ENCODE data around the gene NUDT16L1.

The NUDT16L1 gene

GRCh38 chr16:4695473-4696171 is 2.3 kb downstream of the NUDT16L1 start:
- no peak for DNase-seq

DNA sequence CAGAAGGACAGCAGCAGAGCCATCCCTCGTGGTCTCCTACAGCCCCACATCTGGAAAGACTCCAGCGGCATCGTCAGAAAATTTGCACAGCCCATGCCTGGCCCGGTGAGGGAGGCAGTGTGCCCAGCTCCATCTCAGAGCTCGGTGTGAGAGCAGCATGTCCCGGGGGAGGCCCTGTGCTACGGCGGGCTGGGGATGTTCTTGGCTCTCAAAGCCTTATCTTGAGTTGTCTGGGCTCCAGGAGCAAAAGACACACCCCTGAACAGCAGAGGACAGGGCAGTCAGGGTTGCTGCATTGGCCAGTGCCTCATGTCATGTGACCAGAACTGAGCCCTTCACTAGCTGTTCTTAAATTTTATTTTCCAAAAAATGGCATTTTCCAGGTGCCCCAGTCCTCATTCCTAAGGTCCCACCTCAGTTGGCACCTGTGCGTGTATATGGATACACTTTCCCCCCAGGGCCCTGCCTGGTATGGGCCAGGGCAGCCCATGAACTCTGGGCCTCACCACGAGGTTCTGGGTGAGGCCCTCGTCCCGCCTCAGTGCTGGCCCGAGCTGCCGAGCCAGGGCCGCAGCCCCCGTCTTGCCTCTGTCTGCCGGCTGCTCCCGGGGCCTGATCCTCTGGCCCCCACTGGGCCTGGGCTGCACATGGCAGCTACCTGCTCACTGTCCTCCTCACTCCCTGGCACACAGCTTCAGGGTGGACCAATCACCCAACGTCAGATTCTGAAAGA is 3.0 kb downstream of the NUDT16L1 start:
- DNase-seq, result no peak

GRCh38 chr16:4696905-4697847 is 3.8 kb downstream of the NUDT16L1 start:
- no peak for DNase-seq

DNA sequence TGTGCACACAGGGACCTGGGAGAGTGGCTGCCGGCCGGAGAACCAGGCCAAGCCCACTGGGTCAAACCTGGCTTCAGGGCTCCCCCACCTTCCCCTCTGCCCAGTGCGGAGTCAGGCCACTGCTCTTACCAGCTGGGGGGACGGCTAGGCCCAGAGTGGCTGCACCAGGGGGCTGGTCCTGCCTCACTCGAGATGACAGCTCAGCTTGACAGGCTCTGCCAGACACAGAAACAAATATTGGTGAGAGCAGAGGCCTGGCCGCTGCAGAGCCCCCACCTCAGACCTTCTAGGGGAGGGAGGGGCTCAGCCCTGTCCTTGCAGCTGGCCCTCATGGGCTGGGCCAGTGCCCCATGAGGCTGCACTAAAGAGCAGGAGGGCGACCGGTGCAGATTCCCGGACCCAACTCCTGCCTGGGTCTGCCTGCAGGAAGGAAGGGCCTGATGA is 4.5 kb downstream of the NUDT16L1 start:
- no peak for DNase-seq

GRCh38 chr16:4698321-4699045 is 5.1 kb downstream of the NUDT16L1 start:
- no peak for DNase-seq

GRCh38 chr16:4699046-4699556 is 5.7 kb downstream of the NUDT16L1 start:
- no peak for DNase-seq

GRCh38 chr16:4700380-4700996 is 7.1 kb downstream of the NUDT16L1 start:
- DNase-seq, result no peak

GRCh38 chr16:4700997-4701743 is 7.8 kb downstream of the NUDT16L1 start:
- peak in 1 of 4 experiments; percentile 30 for DNase-seq

DNA sequence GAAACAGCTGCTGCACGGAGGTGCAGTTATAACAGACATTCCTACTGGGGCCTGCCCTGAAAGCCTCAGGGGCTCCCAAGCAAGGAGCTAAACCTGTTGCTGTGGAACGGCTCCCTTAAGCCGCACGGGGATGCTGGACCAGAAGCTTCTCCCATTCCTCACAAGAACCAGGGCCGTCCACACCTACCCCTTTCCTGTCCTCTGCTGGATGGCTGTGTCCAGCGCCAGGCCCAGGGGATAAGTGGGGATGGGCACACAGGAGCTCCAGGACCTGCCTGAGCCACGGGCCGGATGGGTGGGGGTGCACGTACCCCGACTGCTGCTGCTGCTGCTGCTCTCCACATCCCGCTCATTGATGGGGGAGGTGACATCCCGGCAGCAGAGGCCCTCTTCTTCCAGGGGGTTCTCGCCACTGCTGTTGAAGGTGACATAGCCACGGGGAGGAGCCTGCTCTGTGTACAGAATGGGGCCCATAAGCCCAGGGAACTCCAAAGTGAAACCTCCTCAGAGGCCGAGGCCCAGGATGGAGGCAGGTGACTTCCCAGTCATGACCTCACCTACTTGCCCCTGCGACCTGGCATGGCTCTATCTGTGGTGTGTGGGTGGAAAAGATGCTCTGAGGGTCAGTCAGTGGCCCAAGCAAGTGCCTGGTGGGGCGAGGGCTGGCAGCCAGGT is 8.6 kb downstream of the NUDT16L1 start:
- no peak for DNase-seq

GRCh38 chr16:4702466-4702808 is 9.1 kb downstream of the NUDT16L1 start:
- no peak for DNase-seq

- no peak for DNase-seq
Observed at GRCh38 chr16:4703906-4704305, 10.5 kb downstream of the NUDT16L1 start.

DNA sequence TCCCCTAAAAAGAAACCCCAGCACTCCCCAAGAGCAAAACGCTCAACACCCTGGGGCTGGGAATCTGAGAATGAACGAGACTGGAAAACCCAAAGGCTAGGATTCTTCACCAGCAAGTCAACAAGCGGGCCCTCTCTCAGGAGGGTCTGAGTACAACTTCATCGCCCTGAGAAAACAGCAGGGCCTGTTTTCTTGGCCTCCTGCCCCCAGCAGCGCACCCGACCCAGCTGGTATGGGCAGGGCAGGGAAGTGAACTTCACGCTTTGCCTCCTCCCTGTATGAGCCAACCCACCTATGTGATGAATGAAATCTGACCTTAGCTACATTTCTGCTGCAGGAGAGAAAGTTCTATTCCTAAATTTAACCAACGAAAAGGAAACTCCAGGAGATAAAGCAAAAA is 11.1 kb downstream of the NUDT16L1 start:
- DNase-seq, result no peak

- DNase-seq, result no peak
Observed at GRCh38 chr16:4704913-4705312, 11.6 kb downstream of the NUDT16L1 start.

- no peak for DNase-seq
Observed at GRCh38 chr16:4706871-4707270, 13.5 kb downstream of the NUDT16L1 start.

DNA sequence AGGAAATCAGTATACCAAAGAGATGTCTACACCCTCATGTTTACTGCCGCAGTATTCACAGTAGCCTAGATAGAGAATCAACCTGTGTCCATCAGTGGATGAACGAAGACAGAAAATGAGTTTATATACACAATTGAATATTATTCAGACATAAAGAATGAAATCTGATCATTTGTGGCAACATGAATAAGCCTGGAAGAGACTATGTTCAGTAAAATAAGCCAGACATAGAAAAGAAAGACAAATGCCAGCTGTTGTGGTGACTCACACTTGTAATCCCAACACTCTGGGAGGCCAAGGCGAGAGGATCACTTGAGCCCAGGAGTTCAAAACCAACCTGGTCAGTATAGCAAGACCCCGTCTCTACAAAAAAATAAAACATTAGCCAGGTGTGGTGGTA is 16.1 kb downstream of the NUDT16L1 start:
- DNase-seq, result no peak

DNA sequence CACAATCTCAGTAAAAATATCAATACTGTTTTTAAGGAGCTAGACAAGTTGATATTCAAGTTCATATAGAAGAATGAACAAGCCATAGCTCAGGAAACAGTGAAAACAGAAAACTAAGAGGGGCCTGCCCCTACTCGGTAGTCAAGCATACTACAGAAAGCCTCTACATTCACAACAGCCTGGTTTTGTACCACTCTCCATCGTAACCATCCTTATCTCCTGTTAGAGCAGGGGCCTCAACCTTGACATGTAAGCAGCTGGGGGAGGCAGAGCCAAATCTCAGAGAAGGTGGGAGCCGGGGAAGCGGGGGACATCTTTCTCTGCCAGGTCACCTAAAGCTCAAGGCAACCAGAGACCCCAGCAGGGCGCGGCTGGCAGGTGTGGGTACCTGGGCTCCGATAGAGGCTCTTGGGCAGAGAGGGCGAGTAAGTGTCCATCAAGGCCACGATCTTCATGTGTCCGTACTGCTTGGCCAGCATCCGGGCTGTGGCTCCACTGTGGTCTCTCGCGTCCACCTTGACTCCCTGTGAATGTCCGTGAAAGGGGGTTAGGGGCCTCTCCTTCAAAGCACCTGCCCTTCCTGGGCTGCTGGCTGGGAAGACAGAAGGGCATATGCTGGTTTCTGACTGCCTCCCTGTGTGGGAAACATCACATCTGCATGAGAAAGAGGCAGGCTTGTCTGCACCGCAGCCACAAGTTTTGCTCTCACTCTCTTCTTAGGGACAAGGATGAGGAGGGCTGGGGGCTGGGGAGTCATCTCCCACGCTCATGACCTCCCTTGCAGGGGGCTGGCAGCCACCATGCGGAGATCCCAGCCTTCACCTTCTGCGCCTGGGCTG is 20.5 kb downstream of the NUDT16L1 start:
- no peak for DNase-seq

GRCh38 chr16:4714996-4715395 is 21.6 kb downstream of the NUDT16L1 start:
- DNase-seq, result no peak

- DNase-seq, result no peak
Observed at GRCh38 chr16:4718466-4718865, 25.1 kb downstream of the NUDT16L1 start.

DNA sequence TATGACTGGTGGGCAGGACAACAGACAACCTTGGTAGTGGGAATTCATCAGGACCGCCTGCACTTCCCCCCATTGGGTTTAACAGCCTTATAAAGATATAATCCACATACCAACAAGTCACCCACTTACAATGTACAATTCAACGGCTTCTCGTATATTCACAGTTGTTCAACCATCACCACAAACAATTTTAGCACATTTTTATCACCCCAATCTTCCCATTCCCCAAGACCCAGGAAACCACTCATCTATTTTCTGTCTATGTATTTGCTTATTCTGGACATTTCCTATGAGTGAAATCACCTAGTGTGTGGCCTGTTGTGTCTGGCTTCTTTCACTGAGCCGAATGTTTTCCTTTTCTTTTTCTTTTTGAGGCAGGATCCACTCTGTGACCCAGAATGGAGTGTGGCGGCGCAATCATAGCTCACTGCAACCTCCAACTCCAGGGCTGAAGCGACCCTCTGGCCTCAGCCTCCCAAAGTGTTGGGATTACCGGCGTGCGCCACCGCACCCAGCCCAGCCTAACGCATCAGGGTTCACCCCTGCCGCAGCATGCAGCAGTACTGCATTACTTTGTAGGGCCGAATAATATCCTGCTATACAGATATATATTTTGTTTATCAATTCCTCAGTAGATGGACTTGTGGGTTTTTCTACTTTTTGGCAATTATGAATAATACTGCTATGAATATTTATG is 29.9 kb downstream of the NUDT16L1 start:
- DNase-seq, result no peak
